NCI-H2196 (cell line): ENCODE measurements around the gene RPL27A.
"Not testable (repeated sequence)": the region's sequence is repeated elsewhere in the genome, so short reads cannot be mapped to it uniquely, and the experiment has no call there.

Experiments used
- DNase-seq: peaks from one replicate; lab custom pipeline; 2025; ENCODE audit not compliant: unreplicated experiment; lab: John Stamatoyannopoulos, UW

Gene RPL27A

GRCh38 chr11:8682303-8683114 lies at the start of gene RPL27A, which contains the start of gene TRIM66:
Gene RPL27A, plus strand, starts transcription at chr11:8682792. Its CDS starts 22 bp downstream, at chr11:8682814.
Gene TRIM66, minus strand, starts transcription at chr11:8682665. Its CDS starts 10,391 bp downstream, at chr11:8672274.
- peak; percentile 96 for DNase-seq

DNA sequence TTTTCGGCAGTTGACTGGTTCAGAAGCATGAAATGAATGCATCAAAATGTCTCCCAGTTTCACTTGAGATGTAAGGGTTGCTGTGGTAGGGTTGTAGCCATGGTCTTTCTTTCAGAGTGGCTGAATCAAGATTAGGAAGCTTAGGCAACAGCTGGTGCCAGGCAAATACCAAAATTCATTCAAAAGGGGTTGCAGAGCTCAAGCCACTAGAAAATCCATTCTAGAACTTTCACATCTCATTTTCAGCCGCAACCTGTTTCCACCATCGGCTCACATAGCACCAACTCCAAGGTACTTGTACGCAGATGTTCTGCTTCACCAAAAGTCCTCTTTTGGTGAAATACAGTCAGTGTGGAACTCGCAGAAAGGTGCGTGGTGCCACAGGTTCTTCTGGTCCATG lies 48.1 kb upstream of the RPL27A start:
- no peak for DNase-seq

GRCh38 chr11:8636127-8636526 lies 46.5 kb upstream of the RPL27A start:
- no peak for DNase-seq

GRCh38 chr11:8638300-8638699 lies 44.3 kb upstream of the RPL27A start:
- DNase-seq, result no peak

- no peak for DNase-seq
Measured at GRCh38 chr11:8639655-8640054, 42.9 kb upstream of the RPL27A start.

GRCh38 chr11:8640267-8640906 lies 42.2 kb upstream of the RPL27A start:
- DNase-seq, result no peak

- DNase-seq, result no peak
Measured at GRCh38 chr11:8641332-8641731, 41.3 kb upstream of the RPL27A start.

DNA sequence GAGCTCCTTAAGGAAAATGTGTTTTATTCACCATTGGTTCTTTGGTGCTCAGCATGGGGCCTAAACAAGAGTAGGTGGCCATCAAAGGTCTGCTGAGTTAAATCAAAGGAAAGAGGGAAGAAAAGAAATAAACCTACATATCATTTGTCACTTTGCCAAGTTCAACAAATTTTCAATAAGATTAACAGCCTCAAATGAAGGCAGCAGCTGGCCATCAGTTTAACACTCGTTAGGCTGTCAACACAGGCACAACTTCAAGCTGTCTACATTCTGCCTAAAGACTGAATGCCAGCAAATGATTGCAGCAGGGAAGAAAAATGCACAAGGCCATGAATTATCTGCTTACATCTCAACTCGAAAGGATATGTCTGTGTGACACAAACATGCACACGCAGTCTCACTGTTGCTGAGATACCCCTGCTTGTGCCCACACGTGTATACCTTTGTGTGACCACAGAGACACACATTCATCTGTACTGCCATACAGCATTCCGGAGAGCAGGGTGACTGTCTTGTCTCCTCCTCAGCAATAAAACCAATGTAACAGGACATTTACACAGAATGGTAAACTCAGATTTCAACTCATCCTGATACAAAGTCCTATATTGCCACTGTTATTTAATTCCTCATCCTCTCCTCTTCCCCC lies 40.3 kb upstream of the RPL27A start:
- no peak for DNase-seq

GRCh38 chr11:8646873-8647272 lies 35.7 kb upstream of the RPL27A start:
- no peak for DNase-seq

- no peak for DNase-seq
Measured at GRCh38 chr11:8649361-8649760, 33.2 kb upstream of the RPL27A start.

DNA sequence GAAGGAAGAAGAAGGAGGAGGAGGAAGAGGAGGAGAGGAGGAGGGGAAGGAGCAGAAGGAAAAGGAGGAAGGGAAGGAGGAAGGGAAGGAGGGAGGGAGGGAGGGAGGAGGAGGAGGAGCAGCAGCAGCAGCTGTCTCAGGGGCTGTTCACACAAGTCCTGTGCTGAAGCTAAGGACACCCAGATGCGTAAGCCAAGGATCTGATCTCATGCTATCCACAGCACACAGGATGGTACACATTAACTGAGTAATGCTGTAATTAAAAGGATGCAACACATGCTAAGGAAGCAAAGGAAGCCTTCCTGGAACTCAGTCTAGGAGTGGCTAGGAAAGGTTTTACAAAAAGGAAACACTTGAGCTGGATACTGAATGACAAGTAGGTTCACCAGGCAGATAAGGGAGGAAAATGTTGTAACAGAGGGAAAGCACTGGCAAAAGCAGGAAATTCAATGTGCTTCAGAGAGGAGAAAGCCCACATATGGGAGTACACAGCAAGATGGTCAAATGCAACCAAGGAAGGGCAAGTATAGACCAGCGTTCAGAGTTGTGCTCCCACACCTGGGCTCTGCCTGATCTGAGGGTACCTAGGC lies 32.1 kb upstream of the RPL27A start:
- no peak for DNase-seq

- DNase-seq, result peak; percentile 24
Measured at GRCh38 chr11:8652140-8652539, 30.5 kb upstream of the RPL27A start.

- no peak for DNase-seq
Measured at GRCh38 chr11:8654503-8654902, 28.1 kb upstream of the RPL27A start.

DNA sequence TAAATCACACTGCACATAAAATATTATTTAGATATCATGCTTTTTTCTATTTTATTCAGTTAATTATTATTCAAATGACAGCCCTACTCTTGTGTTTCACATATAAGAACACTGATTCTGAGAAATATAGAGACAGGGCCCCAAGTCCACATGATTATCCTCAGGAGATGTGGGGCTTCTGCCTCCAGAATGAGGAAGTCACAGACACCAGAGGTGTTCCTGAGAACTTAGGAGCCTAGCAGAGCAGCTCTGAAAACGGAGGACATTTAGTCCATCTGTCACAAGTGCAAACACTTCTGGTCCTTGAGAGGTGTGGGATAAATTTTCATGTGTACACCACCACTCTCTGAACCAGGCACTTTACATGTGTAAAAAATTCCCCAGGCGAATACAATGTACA lies 26.3 kb upstream of the RPL27A start:
- no peak for DNase-seq

DNA sequence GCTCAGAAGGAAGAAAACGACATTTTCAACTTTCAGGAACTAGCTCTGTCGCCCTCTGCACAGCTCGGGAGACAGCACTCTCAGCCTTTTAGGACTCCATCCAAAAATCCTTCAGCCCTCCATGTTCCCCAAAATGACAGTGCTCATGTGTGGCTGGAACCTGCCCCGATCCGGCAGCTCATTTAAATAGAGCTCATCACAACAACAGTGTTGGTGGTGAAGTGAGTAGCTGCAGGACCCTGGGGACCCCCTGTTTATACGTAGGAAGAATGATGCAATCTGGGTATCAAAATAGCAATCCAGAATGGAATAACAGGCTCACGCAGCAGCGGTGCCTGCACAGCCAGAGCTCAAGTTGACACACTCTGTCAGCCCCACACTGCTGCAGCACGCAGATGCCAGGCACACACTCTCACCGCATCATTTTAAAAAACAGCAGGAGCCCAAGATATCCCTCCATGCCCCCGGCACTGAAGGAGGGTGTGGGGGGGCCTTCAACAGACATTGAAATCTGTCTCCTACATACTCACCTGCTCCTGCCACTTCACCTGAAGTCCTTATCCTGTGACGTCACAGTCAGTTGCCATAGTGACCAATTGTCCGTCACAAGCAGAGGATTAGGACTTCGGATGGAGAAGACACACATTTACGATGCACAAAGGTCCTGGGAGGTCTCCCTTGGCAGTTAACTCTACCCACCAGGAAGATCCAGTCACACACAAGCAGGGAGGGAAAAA lies 24.1 kb upstream of the RPL27A start:
- no peak for DNase-seq

- DNase-seq, result no peak
Measured at GRCh38 chr11:8661001-8661795, 21.4 kb upstream of the RPL27A start.

- DNase-seq, result no peak
Measured at GRCh38 chr11:8665222-8665621, 17.4 kb upstream of the RPL27A start.

DNA sequence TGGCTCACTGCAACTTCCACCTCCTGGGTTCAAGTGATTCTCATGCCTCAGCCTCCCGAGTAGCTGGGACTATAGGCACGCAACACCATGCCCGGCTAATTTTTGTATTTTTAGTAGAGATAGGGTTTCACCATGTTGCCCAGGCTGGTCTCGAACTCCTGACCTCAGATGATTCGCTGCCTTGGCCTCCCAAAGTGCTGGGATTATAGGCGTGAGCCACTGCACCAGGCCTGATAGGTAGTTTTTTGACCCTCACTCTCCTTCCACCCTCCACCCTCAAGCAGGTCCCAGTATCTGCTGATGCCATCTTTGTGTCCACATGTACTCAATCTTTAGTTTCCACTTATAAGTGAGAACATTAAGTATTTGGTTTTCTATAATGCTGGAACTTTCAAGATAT lies 12.5 kb upstream of the RPL27A start:
- DNase-seq, result not testable (repeated sequence)

- peak; percentile 37 for DNase-seq
Measured at GRCh38 chr11:8671193-8671612, 11.4 kb upstream of the RPL27A start.

- peak; percentile 47 for DNase-seq
Measured at GRCh38 chr11:8671651-8672062, 10.9 kb upstream of the RPL27A start.
